GM19455 (cell line): ENCODE results near the gene SUN1.
"Not testable (repeated sequence)": the region's sequence is repeated elsewhere in the genome, so short reads cannot be mapped to it uniquely, and the experiment has no call there.

Source experiments
- ATAC-seq: cut with Tn5 transposase; IDR thresholded peaks from one replicate; pipeline ENCODE4 v1.9.1; 2021; ENCODE audit not compliant: unreplicated experiment

The SUN1 gene

DNA sequence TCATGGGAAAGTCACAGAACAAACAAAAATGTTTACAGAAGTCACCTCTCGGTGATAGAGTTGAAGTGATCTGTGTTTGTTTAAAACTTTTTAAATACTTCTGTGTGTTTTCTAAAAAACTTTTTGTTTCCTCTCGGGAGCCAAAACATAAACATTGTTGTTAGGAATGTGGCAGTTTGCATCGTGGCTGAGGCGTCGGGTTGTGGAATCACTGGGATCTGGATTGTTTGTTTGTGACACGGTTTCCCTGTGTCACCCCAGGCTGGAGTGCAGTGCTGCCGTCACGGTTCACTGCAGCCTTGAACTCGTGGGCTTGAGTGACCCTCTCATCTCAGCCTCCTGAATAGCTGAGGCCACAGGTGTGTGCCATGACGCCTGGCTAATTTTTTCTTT, 29.0 kb upstream of the SUN1 start:
- ATAC-seq: no peak

DNA sequence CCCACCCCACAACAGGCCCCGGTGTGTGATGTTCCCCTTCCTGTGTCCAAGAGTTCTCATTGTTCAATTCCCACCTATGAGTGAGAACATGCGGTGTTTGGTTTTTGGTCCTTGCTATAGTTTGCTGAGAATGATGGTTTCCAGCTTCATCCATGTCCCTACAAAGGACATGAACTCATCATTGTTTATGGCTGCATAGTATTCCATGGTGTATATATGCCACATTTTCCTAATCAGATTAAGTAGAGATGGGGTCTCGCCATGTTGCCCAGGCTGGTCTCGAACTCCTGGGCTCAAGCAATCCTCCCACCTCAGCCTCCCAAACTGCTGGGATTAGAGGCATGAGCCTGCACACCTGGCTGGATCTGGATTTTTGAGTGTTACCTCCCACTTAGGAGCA, 28.5 kb upstream of the SUN1 start:
- not testable (repeated sequence) for ATAC-seq

DNA sequence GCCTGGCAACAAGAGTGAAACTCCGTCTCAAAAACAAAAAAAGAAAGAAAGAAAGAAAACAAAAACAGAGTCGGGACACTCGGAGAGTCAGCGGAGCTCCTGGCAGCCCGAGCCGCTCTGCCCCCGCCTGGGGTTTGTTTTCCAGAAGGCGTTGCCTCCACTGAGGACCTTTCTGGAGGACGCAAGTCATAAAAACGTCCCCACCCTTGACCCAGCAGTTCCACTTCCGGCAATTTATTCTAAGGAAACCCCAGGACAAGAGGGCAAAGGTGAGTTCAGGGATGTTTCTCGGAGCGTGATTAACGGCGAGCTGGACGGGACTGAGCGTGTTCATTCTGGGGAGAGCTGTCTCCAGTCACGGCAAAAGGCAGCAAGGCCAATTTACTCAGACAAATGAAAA, 27.0 kb upstream of the SUN1 start:
- ATAC-seq: no peak

DNA sequence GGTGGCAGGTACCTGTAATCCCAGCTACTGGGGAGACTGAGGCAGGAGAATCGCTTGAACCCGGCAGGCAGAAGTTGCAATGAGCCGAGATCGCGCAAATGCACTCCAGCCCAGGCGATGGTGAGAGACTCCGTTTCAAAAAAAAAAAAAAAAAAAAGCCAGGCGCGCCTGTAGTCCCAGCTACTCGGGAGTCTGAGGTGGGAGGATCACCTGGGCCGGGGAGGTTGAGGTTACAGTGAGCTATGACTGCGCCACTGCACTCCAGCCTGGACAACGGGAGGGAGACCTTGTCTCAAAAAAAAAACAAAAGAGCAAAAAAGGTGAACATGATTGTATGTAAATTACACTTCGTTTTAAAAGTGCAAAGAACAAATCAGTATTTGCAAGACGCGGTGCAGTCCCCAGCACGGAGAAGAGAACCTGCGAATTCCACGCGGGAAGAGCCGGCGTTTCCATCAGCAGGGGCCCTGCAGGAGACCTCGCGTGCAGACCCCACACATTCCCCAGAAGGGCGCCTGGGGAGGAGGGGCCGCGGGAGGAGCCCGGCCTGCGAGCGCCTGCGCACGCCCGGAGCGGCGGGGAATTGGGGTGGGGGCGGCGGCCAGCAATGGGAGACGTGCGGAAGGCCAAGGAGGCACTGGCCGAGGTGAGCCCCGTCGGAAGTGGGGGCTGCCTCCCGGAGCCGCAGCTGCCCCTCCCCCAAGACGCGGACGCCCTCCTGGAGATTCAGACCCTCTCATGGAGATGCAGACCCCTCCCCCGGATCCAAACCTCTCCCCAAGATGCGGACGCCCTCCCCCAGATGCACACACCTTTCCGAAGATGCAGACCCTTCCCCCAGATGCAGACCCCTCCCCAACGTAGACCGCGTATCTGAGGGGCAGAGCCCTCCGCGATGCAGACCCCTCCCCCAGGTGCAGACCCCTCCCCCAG, 16.7 kb upstream of the SUN1 start:
- ATAC-seq: no peak

DNA sequence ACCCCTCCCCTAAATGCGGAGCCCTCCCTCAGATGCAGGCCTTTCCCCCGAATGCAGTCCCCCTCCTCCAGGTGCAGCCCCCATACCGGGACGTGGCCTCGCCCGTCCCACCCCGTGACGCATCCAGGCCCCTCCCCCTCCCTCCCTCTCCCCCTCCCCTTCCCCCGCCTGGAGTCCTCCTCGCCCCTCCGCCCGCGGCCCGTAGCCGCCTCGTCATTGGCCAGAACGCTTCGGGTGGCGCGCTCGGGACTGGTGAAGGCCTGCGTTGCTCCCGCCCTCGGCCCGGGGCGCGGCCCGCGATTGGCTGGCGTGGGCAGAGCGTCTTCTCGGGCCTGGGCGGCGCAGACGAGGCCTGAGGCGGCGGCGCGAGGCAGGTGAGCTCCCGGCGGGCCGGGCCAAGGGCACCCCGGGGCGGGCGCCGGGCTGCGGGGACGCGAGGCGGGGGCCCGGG, 16.0 kb upstream of the SUN1 start:
- ATAC-seq: peak; percentile 83

DNA sequence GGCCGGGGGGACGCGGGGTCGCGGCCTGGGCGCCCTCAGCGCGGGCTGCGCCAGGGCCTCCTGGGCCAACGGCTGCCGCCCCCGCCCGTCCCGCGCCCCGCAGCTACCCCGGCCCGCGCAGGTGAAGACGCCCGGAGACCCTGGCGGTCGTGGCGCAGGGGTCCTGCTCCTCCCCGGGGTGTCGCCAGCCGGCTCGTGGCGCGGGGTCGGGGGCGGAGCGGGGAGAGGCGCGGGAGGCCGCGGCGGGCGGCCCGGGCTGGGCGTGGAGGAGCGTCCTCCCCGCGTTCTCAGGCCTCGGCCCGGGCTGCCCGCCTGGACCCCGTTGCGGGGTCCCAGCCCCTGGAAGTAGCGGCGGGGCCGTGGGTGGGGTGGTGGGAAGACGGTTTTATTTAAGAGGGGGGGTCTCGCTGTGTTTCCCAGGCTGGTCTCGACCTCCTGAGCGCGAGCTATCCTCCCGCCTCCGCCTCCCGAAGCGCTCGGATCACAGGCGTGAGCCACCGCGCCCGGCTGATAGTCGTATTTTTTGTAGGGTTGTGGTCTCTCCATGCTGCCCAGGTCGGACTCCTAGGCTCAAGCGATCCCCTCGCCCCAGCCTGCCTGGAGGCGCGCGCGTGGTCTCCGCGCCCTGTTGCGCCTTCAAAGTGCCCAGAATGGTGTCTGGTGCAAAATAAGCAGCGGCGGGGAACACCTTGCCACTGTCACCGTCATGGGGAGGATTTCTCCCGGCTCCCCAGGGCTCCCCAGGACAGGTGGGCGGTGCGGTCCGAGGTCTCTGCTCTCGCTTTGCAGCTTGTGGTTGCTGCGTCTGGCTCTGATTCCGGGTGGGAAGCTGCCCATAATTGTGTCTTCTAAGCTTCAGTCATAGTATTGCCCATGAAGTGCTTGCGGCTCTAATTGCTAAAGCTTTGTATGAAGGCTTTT, 15.3 kb upstream of the SUN1 start:
- ATAC-seq: peak; percentile 24

DNA sequence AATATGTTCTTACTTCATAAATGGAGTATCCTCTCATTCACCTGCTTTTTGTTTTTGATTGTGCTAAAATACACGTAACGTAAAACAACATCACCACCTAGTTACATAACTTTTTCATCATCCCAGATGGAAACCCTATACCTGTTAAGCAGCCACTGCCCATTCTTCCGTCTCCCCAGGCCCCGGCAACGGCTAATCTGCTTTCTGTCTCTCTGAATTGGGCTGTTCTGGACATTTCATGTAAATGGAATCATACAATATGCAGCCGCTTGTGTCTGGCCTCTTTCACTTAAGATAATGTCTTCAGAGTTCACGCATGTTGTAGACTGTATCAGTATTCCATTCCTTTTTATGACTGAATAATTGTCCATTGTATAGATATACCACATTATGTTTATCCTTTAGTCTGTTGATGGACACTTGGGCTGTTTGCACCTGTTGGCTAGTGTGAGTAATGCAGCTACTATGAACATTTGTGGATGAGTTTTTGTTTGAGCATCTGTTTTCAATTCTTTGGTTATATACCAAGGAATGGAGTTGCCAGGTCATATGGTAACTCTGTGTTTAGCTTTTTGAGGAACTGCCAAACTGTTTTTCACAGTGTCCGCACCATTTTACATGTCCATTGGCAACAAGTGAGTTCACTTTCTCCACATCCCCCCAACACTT, 14.1 kb upstream of the SUN1 start:
- ATAC-seq: no peak

DNA sequence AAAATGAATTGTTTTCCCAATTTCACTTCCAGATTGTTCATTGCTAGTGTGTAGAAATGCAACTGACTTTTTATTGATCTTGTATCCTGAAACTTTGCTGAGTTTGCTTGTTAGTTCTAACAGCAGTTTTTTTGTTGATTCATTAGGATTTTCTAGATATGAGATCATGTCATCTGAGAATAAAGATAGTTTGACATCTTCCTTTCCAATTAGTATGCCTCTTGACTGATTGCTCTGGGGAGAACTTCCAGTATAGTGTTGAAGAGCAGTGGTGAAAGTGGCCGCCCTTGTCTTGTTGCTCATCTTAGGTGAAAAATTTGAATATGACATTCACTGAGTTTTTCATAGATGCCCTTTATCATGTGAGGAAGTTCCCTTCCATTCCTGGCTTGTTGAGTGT, 11.9 kb upstream of the SUN1 start:
- no peak for ATAC-seq

DNA sequence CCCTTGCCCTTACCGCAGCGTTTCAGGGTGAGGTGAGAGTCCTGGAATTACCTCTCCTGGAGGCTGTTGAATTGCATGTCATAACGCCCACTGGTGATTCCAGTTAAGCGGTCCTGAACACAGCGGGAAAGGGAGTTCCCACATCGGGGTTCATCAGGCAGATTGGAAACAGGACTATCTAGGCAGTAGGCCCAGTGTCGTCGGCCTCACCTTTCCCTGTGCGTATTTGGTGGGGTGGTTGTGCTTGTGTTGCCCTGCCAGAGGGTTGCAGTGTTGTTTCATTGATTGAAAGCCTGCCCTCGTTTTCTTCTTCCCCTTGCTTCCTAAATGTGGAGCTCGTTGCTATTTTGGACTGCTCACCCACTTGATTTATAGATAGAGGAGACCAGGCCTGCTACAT, 10.6 kb upstream of the SUN1 start:
- ATAC-seq: no peak

DNA sequence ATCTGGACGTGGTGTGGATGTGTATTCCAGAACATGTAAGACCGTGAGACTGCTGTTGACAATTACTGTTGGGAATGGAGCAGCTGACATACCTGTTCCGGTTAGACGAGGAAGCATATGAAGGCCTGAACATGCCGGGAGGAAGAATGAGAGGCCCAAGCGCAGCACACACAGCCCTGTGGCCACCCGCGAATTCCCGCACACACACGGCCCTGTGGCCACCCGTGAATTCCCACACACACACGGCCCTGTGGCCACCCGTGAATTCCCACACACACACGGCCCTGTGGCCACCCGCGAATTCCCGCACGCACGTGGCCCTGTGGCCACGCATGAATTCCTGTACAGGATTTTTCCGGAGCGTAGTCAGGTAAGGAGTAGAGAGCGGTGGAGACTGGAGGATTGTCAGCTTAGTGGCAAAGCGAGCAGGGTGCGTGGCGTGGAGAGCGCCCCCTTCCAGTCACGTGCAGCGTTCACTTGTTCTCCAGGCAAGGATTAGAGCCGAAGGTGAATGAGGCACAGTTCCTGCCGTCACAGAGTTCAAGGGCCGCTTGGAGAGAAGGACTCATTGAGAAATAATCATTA, 9.5 kb upstream of the SUN1 start:
- ATAC-seq: no peak

DNA sequence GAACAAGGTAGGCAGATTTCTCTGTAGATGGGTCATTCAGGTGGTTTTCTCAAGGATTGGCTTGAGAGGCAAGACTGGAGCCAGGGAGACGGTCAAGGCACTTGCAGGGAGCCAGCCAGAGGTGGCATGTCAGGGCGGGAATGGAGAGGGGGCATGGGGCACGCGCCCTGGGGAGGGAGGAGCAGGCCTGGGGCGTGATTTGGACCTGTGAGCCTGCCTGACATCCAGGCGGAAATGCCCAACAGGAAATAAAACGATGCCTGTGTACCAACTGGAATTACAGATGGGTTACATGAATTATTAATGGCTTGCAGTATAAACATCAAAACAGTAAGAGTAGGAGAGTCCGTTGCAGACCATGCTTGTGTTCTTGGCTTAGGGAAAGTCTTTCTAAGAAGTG, 8.6 kb upstream of the SUN1 start:
- ATAC-seq: no peak

DNA sequence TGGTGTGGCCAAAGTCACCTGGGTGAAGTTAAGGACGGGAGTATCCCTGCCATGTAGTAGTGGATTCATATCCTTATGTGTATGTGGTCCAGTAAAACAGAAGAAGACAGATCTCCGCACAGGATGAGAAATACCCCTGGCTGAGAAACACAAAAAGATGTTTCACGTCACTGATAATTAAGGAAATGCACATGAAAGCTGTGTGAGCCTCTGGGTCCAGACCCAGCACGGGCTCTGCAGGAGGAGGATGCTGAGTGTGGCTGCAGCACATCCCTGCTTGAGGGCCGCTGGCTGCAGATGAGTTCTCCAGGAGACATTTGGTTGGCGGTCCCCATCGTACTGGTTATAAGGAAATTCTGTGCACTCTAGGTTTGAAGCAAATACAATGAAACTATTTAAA, 8.2 kb upstream of the SUN1 start:
- ATAC-seq: no peak

DNA sequence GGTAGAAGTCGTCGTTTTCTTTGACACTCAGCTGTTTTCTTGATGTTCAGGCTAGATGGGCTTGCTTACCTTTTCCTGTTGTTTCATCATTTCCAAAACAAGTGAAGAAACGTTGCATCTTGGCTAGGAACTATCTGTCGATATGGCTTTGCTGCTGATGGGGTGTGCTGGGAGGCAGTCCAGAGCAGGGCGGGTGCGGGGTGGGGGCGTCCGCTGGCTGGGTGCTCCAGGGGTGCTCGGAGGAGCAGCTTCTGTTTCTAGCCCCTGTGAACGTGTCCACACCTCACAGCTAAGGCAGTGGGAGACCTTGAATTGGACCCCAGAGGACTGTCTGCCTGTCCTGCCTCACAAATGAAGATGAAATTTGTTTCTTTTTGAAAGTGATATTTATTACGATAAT, 7.6 kb upstream of the SUN1 start:
- ATAC-seq: no peak

DNA sequence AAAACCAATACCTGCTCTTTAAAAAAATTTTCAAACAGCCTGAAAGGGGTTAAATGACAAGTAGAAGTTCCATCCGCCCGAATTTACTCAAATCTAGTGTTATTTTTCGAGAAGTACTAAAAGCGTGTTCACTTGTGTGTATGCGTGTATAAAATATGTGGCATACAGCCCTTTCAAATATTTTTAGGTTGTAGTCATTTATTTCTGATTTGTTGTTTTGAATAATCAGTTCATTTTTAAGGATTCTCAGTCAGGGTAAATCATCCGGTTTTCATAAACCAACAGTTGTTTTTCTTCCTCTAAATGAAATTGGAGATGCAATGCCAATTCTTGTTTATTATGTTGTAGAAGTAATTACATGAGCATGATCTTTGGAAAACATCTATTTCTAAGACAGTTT, 6.9 kb upstream of the SUN1 start:
- no peak for ATAC-seq

DNA sequence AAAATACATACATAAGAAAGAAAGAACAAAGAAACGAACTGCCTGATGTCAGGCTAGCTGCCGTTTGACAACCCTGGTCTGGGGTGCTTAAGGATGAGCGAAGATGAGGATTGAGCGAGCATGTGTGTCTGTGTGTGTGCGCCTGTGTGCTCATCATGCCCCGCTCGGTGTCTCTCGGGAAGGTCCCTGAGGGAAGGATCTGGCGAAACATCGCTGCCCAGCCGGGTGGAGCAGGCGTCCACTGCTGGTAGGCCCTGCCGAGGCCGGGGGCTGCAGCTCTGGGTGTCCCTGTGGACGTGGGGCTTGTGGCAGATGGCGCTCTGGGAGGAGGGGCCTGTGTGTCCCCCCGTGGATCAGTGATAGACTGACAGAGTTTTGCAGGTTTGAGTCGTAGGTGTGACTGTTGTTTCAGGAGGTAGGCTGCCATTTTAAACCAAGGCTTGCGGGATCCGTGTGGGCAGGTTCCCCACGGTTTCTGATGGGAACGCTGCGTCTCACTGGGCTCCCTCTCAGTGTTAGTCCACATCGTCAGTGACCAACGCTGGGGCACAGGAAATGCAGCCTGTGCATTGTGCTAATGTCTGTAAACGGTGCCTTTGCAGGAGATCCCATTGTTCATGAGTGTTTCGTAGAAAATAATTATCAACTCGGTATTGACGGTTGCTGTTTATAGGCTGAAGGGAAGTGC, 5.9 kb upstream of the SUN1 start:
- no peak for ATAC-seq

DNA sequence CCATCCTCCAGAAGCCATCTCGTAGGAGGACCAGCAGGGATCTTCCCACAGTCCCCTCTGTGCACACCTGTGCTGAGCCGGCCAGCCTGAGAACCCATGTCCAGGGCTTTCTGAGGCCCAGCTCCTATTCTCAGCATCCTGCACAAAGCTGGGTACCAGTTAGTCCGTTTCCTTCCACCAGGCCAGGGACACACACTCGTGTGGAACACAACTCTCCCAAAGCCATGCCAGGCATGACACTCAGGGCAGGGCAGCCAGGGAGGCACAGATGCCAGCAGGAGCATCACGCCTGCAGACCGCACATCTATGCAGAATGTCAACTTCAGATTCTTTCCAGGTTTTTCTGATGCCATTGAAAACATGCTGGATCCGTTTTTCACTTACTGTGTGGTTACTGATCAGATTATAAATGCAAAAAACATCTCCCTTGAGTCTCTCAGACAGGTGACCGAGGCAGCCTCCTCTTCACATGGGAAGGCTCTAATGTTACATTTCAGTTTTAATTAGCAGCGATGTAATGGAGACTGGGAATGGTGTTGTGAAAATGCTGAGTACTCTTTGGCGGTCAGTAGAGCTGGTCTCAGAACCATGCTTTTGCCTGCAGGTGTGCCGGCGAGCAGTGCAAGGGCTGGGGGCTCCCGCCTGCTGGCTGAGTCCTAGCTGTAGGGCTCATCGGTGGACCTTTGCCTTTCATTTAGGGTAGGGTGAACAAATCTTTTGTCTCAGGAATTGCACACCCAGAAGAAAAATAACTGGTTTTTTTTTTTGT, 3.3 kb upstream of the SUN1 start:
- no peak for ATAC-seq

DNA sequence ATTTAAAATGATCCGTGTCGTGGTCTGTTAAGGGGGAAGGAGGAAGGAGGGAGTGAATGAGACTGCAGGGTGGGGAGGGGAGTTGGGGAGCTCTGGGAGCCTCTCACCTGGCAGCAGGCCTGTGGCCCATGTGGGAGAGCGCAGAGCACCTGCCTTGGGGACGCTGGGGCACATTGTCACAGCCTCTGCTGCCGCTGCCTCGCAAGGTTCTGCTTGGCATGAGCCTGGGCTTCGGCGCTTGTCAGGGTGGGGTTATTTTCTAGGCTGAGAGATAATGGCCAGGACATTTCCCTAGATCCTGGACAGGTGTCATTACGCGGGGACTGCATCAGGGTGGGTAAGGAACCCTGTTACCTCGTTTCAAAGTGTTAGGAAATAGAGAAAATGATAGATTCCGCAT, 2.2 kb upstream of the SUN1 start:
- ATAC-seq: no peak

DNA sequence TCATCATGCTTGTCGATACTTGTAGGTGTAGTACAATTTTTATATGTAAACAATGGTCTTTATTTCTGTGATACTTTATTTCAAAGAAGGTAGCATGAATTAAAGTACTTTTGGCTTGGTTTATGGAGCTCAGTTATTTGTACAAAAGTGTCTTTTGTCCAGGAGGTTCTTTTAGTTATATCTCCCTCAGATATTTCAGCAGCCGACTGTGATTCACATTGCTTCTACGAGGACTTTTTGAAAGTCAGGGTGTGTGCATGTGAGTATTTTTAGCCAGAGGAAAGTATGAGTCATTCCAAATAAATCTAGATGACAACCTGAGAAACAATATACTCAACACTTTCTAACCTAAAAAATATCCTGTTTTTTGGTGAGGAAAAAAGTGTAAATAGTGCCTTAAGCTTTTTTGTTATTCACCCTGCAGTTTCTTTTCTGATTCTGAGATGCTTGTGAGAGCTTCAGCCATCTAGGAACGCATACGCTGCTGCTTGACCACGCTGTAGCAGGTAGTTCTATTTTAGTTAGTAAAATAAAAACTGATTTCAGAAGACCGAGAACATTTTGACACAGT, 595 bp upstream of the SUN1 start:
- peak; percentile 75 for ATAC-seq

DNA sequence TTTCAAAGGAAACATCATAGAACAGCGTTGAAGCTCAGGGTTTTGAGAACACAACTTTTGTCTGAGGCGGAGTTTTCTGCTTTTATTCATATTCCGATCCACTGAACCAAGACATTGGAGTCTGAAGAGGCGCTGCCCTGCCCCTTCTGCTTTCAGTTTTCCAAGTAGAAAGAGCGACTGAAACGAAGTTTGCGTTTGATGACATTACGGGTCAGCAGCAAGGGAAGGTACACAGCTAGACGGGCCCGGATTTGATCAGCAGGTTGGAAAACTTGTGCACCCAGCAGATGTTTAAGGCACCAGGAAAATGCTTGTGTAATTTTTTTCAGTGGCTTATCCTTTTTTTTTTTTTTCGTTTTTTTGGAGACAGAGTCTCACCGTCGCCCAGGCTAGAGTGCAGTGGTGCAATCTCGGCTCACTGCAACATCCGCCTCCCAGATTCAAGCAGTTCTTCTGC, 720 bp downstream of the SUN1 start:
- no peak for ATAC-seq
